HepG2 (cell line): ENCODE data around the gene CD3D.

Experiments used
- ARID4A ChIP-seq: sonication (generic); formaldehyde crosslinking; IDR thresholded peaks from 2 replicates; pipeline ENCODE4 v1.5.0; 2020; ENCODE audit warnings: mild to moderate bottlenecking, missing genetic modification reagents, borderline replicate concordance
- BRD4 ChIP-seq: sonication (generic); formaldehyde crosslinking; IDR thresholded peaks from 2 replicates; pipeline ENCODE4 v1.4.0; 2020; ENCODE audit warnings: missing genetic modification reagents
- CTCF ChIP-seq: sonication (generic); formaldehyde crosslinking; IDR thresholded peaks from 2 replicates; pipeline ENCODE4 v1.5.0; 2020; ENCODE audit warnings: mild to moderate bottlenecking, missing genetic modification reagents, moderate library complexity
- ESRRA ChIP-seq: sonication (generic); formaldehyde crosslinking; IDR thresholded peaks from 2 replicates; pipeline ENCODE4 v1.5.1; 2020; ENCODE audit warnings: mild to moderate bottlenecking, low read depth, missing genetic modification reagents
- EZH2 ChIP-seq: conservative IDR thresholded peaks from 2 replicates; pipeline ENCODE4 v1.6.1; 2012; ENCODE audit warnings: mild to moderate bottlenecking, low read depth, low read length, moderate library complexity
- ZBTB7A ChIP-seq: sonication (generic); formaldehyde crosslinking; IDR thresholded peaks from 2 replicates; pipeline ENCODE4 v1.8.0; 2022; ENCODE audit warnings: mild to moderate bottlenecking, missing genetic modification reagents

- TF ChIP-seq CTCF (CRISPR knock-in tag) (no peak), ARID4A (CRISPR knock-in tag) (no peak), BRD4 (CRISPR knock-in tag) (no peak), ZBTB7A (CRISPR knock-in tag) (no peak), EZH2 (no peak), ESRRA (CRISPR knock-in tag) (no peak)
These were observed 743 bp upstream of the CD3D start for GRCh38 chr11:118343248-118343647.
